SK-N-MC (cell line): ENCODE measurements around the gene REEP1.

Experiments used
- EZH2 ChIP-seq: fragments of 200-600 bp; sonication (generic); IDR thresholded peaks from one replicate; pipeline ENCODE4 v1.6.1; 2017; ENCODE audit warnings: antibody characterized with exemption
- FOXP2 ChIP-seq: optimal IDR thresholded peaks from 2 replicates; pipeline ENCODE3; 2011; ENCODE audit warnings: mild to moderate bottlenecking, moderate library complexity; ENCODE audit not compliant: insufficient read depth; ENCODE audit errors: extremely low read length, control extremely low read depth
- POLR2AphosphoS5 ChIP-seq: IDR thresholded peaks from 2 replicates; pipeline ENCODE4 v1.6.1; 2012; ENCODE audit warnings: mild to moderate bottlenecking, low read depth, low read length, borderline replicate concordance

- TF ChIP-seq POLR2AphosphoS5 (no peak), EZH2 (no peak), FOXP2 (no peak)
Measured at GRCh38 chr2:86243950-86244733, 93.3 kb downstream of the REEP1 start.
